T1000 (cell line): Measurements from ENCODE around the gene TMEM238.

Experiments used
- DNase-seq: peaks from one replicate; lab custom pipeline; 2025; ENCODE audit warnings: mixed read lengths; lab: John Stamatoyannopoulos, UW

TMEM238 gene

DNA sequence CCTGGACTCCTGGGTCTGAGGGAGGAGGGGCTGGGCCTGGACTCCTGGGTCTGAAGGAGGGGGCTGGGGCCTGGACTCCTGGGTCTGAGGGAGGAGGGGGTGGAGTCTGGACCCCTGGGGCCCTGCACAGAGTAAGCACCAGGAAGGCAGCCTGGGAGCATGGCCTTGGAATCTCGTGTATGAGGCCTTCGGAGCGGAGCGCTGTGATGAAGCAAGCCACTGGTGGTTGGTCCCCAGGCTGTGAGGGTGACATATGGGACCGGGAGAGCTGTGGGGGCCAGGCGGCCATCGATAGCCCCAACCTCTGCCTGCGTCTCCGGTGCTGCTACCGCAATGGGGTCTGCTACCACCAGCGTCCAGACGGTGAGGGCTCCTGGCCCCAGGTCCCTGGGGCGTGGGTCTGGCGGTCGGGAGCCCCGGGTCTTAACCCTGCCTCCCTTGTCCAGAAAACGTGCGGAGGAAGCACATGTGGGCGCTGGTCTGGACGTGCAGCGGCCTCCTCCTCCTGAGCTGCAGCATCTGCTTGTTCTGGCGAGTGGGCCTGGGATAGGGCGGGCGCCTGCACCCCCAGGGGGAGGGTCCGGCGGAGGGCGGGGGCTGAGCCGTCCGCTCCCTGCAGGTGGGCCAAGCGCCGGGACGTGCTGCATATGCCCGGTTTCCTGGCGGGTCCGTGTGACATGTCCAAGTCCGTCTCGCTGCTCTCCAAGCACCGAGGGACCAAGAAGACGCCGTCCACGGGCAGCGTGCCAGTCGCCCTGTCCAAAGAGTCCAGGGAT lies 6.5 kb downstream of the TMEM238 start:
- no peak for DNase-seq

DNA sequence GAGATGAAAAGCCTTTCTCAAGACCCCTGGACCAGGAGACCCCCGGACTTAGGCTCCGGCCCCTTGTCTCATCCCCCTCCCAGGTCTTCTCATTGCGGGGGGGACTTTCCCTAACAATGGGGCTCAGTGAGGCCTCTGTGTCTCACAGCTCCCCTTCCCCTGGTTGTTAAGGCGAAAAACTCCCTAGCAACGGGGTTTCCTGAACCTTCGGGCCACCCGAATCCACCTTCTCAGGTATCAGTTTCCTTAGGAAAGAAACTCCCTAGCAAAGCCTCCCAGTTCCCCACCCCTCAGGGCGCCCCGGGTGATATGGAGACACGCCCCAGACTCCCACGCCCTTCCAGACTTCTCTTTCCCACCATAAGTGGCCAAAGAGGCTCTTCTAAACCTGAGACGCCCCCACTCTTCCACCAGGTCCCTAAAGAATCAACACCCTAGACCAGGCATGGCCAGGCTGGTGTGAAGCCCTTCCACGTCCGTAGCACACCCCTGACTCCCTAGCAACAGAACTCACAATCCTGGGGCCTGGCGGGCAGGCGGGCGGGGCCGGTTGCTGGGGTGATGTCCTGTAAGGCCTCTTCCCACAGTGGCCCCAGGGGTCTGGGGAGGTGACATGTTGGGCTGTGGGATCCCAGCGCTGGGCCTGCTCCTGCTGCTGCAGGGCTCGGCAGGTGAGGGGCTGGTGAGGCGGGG lies 7.7 kb downstream of the TMEM238 start, which contains the start of gene TMEM190:
Gene TMEM190, plus strand, starts transcription at position 586 of the 693 bp plus-strand sequence. Its CDS starts 28 bp downstream, at position 614.
- DNase-seq = no peak

DNA sequence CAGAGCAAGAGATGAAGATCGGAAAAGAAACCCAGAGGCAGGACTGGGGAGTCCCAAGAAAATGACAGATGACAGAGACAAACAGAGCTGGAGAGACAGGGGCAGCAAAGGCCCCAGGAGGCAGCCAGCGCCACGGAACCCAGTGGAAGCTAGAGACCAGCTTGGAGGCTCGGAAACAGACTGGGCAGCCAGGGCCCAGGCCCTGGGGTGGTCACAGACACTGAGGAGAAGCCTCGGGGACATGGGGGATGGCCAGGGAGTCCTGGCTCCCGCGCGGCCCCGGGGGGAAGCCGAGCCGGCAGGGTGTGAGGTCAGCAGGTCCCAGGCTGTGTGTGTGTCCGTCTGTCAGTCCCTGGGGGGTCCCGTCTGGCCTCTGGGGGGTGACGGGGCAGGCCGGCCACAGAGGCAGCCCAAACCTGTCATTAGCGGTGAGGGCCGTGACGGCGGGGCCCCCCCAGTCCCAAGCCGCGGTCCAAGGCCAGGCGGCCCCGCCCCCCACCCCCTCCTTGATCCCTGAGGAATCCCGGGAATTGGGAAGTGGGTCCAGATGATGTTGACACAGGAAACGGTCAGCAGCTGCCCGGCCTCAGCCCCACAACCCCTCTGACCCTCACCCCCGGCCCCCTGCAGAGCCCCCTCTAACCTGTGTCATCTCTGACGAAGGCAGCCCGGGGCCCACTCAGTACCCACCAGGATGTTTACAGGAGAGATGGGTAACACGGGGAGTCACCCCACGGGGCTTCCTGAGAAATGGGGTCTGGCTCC lies 9.9 kb downstream of the TMEM238 start:
- peak; percentile 34 for DNase-seq

GRCh38 chr19:55373306-55373992 lies 10.6 kb downstream of the TMEM238 start:
- DNase-seq = no peak

- peak; percentile 84 for DNase-seq
Measured at GRCh38 chr19:55372316-55373081, 11.6 kb downstream of the TMEM238 start.

DNA sequence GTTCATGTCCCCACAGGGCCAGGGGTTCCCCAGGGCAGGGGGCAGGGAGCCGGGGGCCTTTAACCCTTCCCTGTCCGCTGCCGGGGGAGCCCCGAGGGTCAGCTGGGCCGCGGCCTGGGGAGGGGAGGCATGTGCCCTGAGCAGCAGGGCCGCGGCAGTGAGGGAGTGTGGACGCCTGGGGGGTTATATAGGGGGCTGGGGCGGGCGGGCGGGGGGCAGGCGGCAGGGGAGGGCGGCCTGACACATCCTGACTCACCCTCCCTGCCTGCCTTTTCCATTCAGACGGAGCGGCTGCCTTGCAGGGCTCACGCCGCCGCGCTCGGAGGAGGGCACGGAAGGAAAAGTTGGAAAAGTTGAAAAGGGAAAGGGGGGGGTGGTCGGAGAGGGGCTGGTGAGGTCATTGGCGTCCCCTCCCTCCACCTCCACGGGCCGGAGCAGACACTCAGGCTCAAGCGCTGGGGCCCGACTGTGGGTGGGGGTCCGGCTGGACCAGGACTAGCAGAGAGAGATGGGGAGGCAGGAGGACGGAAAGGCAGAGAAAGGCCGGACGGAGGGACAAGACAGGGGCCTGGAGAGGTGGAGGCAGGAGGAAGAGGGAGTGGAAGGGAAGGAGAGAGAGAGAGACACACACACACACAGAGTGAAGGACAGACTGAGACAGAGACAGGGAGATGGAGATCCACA lies 13.6 kb downstream of the TMEM238 start, which contains the start of gene IL11:
Gene IL11, minus strand, starts transcription at position 159 of the 684 bp plus-strand sequence. Its CDS starts 153 bp downstream, at position 6.
- DNase-seq = peak; percentile 68

DNA sequence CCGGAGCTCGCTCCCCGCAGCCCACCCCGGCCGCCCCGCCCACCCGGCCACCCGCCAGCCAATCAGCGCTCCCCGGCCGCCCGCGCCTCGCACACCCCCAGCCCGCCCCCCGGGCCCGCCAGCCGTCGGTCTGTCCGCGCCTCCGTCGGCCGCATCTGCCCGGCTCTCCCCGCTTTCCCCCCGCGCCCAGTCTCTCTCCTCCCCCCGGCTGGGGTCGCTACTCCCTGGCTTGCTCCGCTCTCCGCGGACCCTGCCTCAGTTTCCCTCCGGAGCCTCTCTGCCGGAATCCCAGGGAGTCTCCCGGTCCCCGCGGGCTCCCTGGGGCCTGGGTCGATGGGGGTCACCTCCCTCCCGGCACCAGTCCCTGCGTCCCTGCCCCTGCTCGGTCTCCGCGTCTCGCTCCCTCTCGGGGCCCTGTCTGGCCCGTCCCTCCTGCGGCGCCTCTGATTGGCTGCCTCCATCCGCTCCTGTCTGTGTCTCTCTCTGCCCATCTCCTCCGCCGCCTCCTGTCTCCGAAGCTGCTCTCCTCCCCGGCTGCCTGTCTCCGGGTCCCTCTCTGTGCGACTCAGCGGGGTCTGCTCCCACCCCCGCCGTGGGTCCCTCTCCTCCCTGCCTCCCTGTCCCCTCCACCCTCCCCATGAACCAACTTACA lies 14.3 kb downstream of the TMEM238 start:
- DNase-seq = peak; percentile 66

- no peak for DNase-seq
Measured at GRCh38 chr19:55368701-55369563, 15.2 kb downstream of the TMEM238 start.

GRCh38 chr19:55368106-55368505 lies 16.0 kb downstream of the TMEM238 start:
- DNase-seq = no peak

GRCh38 chr19:55366790-55367189 lies 17.3 kb downstream of the TMEM238 start:
- no peak for DNase-seq

DNA sequence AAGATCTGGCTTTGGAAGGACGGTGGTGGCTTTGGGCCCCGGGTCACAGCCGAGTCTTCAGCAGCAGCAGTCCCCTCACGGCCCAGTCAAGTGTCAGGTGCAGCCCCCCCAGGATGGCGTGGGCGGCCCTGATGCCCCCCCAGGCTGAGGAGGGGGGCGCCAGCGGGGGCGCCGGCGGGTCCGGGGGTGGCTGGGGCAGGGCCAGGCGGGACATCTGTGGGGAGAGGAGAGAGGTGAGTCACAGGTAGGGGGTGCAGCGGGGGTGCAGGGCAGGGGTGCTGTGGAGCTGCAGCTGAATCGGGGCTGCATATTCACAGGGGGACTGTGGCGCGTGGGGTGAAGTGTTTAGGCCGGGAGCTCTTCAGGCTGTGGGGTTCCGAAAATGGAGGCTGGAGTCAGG lies 18.1 kb downstream of the TMEM238 start:
- DNase-seq = no peak

- no peak for DNase-seq
Measured at GRCh38 chr19:55365245-55365644, 18.8 kb downstream of the TMEM238 start.

DNA sequence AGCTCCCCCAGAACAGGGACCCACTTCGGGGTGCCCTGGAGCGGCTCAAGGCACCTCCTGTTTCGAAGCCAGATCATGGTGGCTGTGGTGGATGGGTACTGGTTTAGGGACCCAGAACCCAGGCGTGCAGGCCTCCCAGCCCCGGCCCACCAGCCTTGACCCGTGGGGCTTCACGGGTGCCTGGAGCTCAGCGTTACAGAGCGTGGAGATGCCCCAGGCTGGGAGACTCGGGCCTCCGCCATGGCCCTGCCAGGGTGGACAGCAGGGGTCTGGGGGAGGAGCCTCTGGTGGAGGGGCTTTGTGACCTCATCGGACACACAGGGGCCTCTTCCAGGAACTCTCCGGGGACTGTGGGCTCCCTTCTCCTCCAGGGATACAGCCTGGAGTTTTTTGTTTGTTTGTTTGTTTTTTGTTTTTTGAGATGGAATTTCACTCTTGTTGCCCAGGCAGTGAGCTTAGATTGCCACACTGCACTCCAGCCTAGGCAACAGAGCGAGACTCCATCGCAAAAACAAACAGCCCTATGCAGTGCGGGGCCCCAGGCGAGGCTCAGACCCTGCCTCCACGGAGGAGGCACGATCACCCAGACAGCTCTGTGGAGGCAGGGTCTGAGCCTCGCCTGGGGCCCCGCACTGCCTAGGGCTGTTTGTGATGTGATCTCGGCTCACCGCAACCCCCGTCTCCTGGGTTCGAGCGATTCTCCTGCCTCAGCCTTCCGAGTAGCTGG lies 20.9 kb downstream of the TMEM238 start, which contains the start of gene GARIN5B:
Gene GARIN5B, minus strand, starts transcription at position 271 of the 727 bp plus-strand sequence. Its CDS starts 194 bp downstream, at position 77.
- no peak for DNase-seq

GRCh38 chr19:55362174-55362989 lies 21.7 kb downstream of the TMEM238 start:
- no peak for DNase-seq

GRCh38 chr19:55360902-55361301 lies 23.2 kb downstream of the TMEM238 start:
- DNase-seq = no peak

DNA sequence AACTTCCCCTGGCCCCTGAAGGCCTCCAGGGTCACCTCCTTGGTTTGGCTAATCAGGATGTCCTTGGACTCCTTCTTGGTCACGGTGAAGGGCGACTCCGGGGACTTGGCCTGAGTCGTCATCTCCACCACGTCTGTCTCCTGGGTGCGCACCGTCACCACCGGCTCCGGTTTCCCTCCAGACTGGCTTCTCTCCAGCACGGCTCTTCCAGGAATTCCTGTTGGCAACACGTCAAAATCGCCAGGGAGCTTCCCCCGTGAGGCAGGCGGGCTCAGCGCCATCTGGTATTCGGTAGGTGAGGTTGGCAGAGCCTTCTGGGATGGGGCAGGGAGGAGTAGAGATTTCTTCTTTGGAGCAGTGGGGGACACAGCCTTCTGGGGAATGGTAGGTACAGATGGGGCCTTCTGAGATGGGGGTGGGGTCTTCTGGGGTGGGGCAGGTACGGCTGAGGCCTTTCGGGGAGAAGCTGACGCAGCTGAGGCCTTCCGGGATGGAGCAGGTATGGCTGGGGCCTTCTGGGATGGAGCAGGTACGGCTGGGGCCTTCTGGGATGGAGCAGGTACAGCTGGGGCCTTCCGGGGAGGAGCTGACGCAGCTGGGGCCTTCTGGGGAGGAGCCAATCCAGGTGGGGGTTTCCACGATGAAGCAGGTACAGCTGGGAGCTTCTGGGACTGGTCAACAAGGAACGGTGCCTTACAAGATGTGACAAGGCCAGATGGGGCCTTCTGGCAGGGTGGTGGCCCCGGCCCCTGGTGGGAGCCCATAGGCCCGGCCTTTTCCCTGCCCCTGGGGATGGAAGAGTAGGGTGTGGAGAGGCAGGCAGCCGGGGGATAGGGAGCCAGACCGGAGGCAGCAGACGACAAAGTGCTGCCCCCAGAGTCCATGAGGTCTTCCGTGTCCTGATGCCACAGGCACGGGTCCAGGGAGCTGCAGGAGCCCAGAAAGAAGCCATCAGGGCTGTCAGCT lies 24.9 kb downstream of the TMEM238 start:
- DNase-seq = no peak
